GM12878 (cell line): ENCODE measurements around the gene RNF115. TPM values are rescaled to one million over a fixed set of nuclear protein-coding genes. Genes with fewer than 3 reads are reported as not detected.

Experiments used
- ATAC-seq: fragments of 200-7000 bp; cut with Tn5 transposase; 3 replicates; pipeline ENCODE4 v1.9.1; 2020; ENCODE audit warnings: mild to moderate bottlenecking, moderate library complexity
- BruUV-seq: library from RNA; stranded (reverse); fragments of 400-500 nt; replicated peaks from 2 replicates; lab custom pipeline; 2021; lab: Mats Ljungman, UMichigan
- CTCF ChIA-PET: fragments of 300-600 bp; sonication (Branson Sonifier 250); formaldehyde crosslinking; extraction: SDS; loops from one replicate; lab custom pipeline; 2021; ENCODE audit warnings: inconsistent platforms; lab: Yijun Ruan, JAX
- POLR2A ChIA-PET: fragments of 350-600 bp; formaldehyde crosslinking; extraction: SDS; loops from one replicate; lab custom pipeline; 2021; ENCODE audit warnings: inconsistent platforms; lab: Charles Lee
- RAD21 ChIA-PET: fragments of 300-600 bp; sonication (Branson Sonifier 250); formaldehyde crosslinking; loops from one replicate; lab custom pipeline; 2023; ENCODE audit warnings: antibody characterized with exemption; ENCODE audit not compliant: unreplicated experiment; lab: Charles Lee
- SMC1A ChIA-PET: fragments of 300-600 bp; sonication (Branson Sonifier 250); formaldehyde crosslinking; loops from one replicate; lab custom pipeline; 2023; ENCODE audit not compliant: unreplicated experiment, uncharacterized antibody; lab: Charles Lee
- DNase-seq: peaks from one replicate; pipeline ENCODE4 v3.0.0-alpha.2; 2011; ENCODE audit warnings: low read depth, low spot score
- FAIRE-seq: peaks from 3 replicates; lab custom pipeline; 2011; peaks lifted over from hg19 to GRCh38; lab: Jason Lieb, UNC
- H2AFZ ChIP-seq: 2 replicates; pipeline ENCODE4 v1.6.0; 2011; ENCODE audit warnings: low read depth, low read length, control low read depth; ENCODE audit not compliant: control insufficient read depth
- H3K27ac ChIP-seq: 2 replicates; pipeline ENCODE4 v1.5.1; 2011; ENCODE audit warnings: control low read depth; ENCODE audit not compliant: control insufficient read depth, insufficient read depth
- H3K27me3 ChIP-seq, 2 experiments: replicated peaks in 1 of 2; 2 replicates each; pipeline versions ENCODE4 v1.6.0 to v1.6.1; 2011; ENCODE audit warnings: low read length in 1 of 2; ENCODE audit not compliant: control insufficient read depth in 2 of 2, insufficient read depth in 2 of 2
- H3K36me3 ChIP-seq, 2 experiments: 2 replicates each; pipeline ENCODE4 v1.5.1; 2011; ENCODE audit warnings: low read length in 1 of 2; ENCODE audit not compliant: control insufficient read depth in 2 of 2, insufficient read depth in 2 of 2
- H3K4me1 ChIP-seq: 2 replicates; pipeline ENCODE4 v1.6.1; 2011; ENCODE audit warnings: mild to moderate bottlenecking, low read length, moderate library complexity, mixed read lengths; ENCODE audit not compliant: control insufficient read depth, insufficient read depth
- H3K4me2 ChIP-seq: 2 replicates; pipeline ENCODE4 v1.6.0; 2011; ENCODE audit warnings: control low read depth; ENCODE audit not compliant: control insufficient read depth, insufficient read depth
- H3K4me3 ChIP-seq: fragments of 200-600 bp; sonication (generic); 2 replicates; pipeline ENCODE4 v1.5.1; 2016
- H3K79me2 ChIP-seq: 2 replicates; pipeline ENCODE4 v1.6.0; 2011; ENCODE audit warnings: low read length; ENCODE audit not compliant: control insufficient read depth, insufficient read depth
- H3K9ac ChIP-seq: 2 replicates; pipeline ENCODE4 v1.8.0; 2011; ENCODE audit warnings: low read length, control low read depth, mixed read lengths; ENCODE audit not compliant: control insufficient read depth, insufficient read depth
- H3K9me3 ChIP-seq: replicated peaks from 3 replicates; pipeline ENCODE4 v1.5.1; 2011; ENCODE audit warnings: mild to moderate bottlenecking, low read length; ENCODE audit not compliant: control insufficient read depth, insufficient read depth
- H4K20me1 ChIP-seq: 2 replicates; pipeline ENCODE4 v1.6.0; 2011; ENCODE audit not compliant: control insufficient read depth, insufficient read depth
- CHD1 ChIP-seq: IDR thresholded peaks from 2 replicates; pipeline ENCODE4 v1.6.1; 2012; ENCODE audit warnings: low read depth, low read length, improper control_type of control experiment
- CTCF ChIP-seq, 3 experiments: IDR thresholded peaks in 2 of 3; conservative IDR thresholded peaks in 1 of 3; 2 replicates each; pipeline ENCODE4 v1.5.1; 2011; ENCODE audit warnings: low read depth in 3 of 3, low read length in 3 of 3, mild to moderate bottlenecking in 3 of 3, control low read depth in 2 of 3, moderate library complexity in 2 of 3, inconsistent platforms in 1 of 3, mixed read lengths in 1 of 3; ENCODE audit not compliant: control insufficient read depth in 2 of 3, insufficient read depth in 1 of 3; ENCODE audit errors: extremely low read depth in 1 of 3
- EED ChIP-seq: sonication (generic); IDR thresholded peaks from 2 replicates; pipeline ENCODE4 v1.6.1; 2016; ENCODE audit warnings: antibody characterized with exemption, low read depth
- EZH2 ChIP-seq: IDR thresholded peaks from 2 replicates; pipeline ENCODE4 v1.6.1; 2012; ENCODE audit warnings: low read depth, mild to moderate bottlenecking, control low read depth, inconsistent platforms, low read length, borderline replicate concordance; ENCODE audit not compliant: control insufficient read depth
- GABPA ChIP-seq: IDR thresholded peaks from 2 replicates; pipeline ENCODE4 v1.6.1; 2014; ENCODE audit warnings: antibody characterized with exemption, low read depth, mild to moderate bottlenecking, inconsistent platforms
- GATAD2B ChIP-seq: fragments of 450-650 bp; conservative IDR thresholded peaks from 2 replicates; pipeline ENCODE4 v1.6.1; 2017; ENCODE audit warnings: low read depth, mild to moderate bottlenecking, moderate library complexity
- IRF4 ChIP-seq: IDR thresholded peaks from 2 replicates; pipeline ENCODE4 v1.6.1; 2011; ENCODE audit warnings: low read depth, low read length
- PKNOX1 ChIP-seq: fragments of 450-650 bp; IDR thresholded peaks from 2 replicates; pipeline ENCODE4 v1.6.1; 2016; ENCODE audit warnings: mild to moderate bottlenecking
- ZNF274 ChIP-seq: IDR thresholded peaks from one replicate; pipeline ENCODE4 v1.8.0; 2011; ENCODE audit not compliant: insufficient read length, insufficient read depth
- WGBS: methylation state at CpG from one replicate; pipeline ENCODE4 v1.1.6; 2016; ENCODE audit warnings: low lambda C conversion rate; ENCODE audit not compliant: insufficient replicate concordance, insufficient coverage; ENCODE audit errors: missing lambda C conversion rate; 5-methylcytosine and 5-hydroxymethylcytosine counted together
- in situ Hi-C: fragments of 300-500 bp; cut with MboI; formaldehyde crosslinking; loops from 9 replicates; pipeline ENCODE4 v1.14.3; 2018; ENCODE audit warnings: mixed read lengths
- intact Hi-C: fragments of 100-400 bp; cut with micrococcal nuclease; formaldehyde crosslinking; loops from one replicate; pipeline ENCODE4 v1.14.2; 2022; ENCODE audit not compliant: unreplicated experiment
- polyA plus RNA-seq, 11 experiments: library from polyadenylated mRNA; depleted of rRNA in 4 of 11; unstranded in 6 of 11; stranded (reverse) in 5 of 11; fragments of >200 nt; fragmentation: Nextera tagmentation in 4 of 11; fragmentation: Illumina TruSeq in 1 of 11; extraction: Ambion mirVana in 4 of 11; extraction: Trizol in 1 of 11; gene quantifications; 1 replicate in 1 of 11; 2 replicates in 10 of 11; pipeline versions ENCODE4 v1.2.1 to v1.2.3, GENCODE V29; 2011 to 2016; ENCODE audit warnings: inconsistent platforms in 2 of 11, missing spikeins in 2 of 11, low read depth in 1 of 11
- total RNA-seq, 4 experiments: library from RNA; depleted of rRNA in 3 of 4; stranded (reverse); fragments of >200 nt in 3 of 4; fragmentation: Illumina TruSeq in 1 of 4; extraction: Trizol in 1 of 4; gene quantifications; 2 replicates each; pipeline versions ENCODE4 v1.2.1 to v1.2.3, GENCODE V29; 2013 to 2021

Gene RNF115
- total and polyA plus RNA-seq, 10 of the 15 experiments (the other 5 are each of a cell fraction or from before 2014, with no cell fraction given), result 3.4 to 22.0 (median 12.9) TPM

- POLR2A ChIA-PET, result no interaction called here
- WGBS, result 96% methylated on average over 6 of the region's 6 CpGs
- Histone ChIP-seq H3K36me3 (no peaks in the 10 kb centered on the region), H3K4me2 (peak overlapping the region; percentile 15; the same call in 1 of the 2 replicates), H3K79me2 (no peaks in the 10 kb centered on the region), H4K20me1 (no peaks in the 10 kb centered on the region), H3K27me3 (no peaks in the 10 kb centered on the region), H3K4me3 (no peak overlapping the region), H3K9ac (no peak overlapping the region), H2AFZ (no peak overlapping the region), H3K4me1 (peaks cover 15% of the 10 kb centered on the region), H3K27ac (no peak overlapping the region), H3K9me3 (no peaks in the 10 kb centered on the region)
- in situ Hi-C loops, result no loop called here
- DNase-seq (no peak), ATAC-seq (no peak), FAIRE-seq (no peak)
- TF ChIP-seq GABPA (no peak), IRF4 (no peak), ZNF274 (no peak), EZH2 (no peak), PKNOX1 (no peak), CHD1 (no peak), EED (no peak), CTCF (IDR thresholded peaks at IDR 0.05 in 2 of 3, conservative IDR thresholded peaks at IDR 0.05 in 1 of 3; ENCODE audit: control insufficient read depth in 2 of 3, extremely low read depth in 1 of 3, insufficient read depth in 1 of 3, low read depth in 3 of 3, low read length in 3 of 3) (no peak), GATAD2B (no peak)
- CTCF ChIA-PET, result interaction anchor here (1.1 to 2.0 kb wide), 2 partner anchors 30 to 31 kb away, joined by 3 to 5 read pairs; partner anchors contain the start of gene CD160
- intact Hi-C loops, result no loop called here
- no TSS peak for BruUV-seq
- RAD21 ChIA-PET, result interaction anchor here (0.6 to 2.0 kb wide), 2 partner anchors 30 to 171 kb away, joined by 3 to 5 read pairs; no protein-coding TSS in a partner anchor
- SMC1A ChIA-PET, result interaction anchor here (0.7 to 3.9 kb wide), 3 partner anchors 19 to 289 kb away, joined by 3 to 17 read pairs (median 7); partner anchors contain the start of gene CD160
These were observed 134.0 kb downstream of the RNF115 start for GRCh38 chr1:145689922-145690321.
